ENCODE measurements around the gene UBL4A.

- TF ChIP-seq CTCF (IDR thresholded peaks at IDR 0.05) (no peak), EZH2phosphoT487 (IDR thresholded peaks at IDR 0.05; ENCODE audit: borderline replicate concordance, low read depth) (no peak), ZBTB33 (IDR thresholded peaks at IDR 0.05; ENCODE audit: borderline replicate concordance, low read depth) (no peak), GABPA (IDR thresholded peaks at IDR 0.05; ENCODE audit: low read depth) (no peak), JUND (IDR thresholded peaks at IDR 0.05) (no peak), RFX5 (IDR thresholded peaks at IDR 0.05; ENCODE audit: low read length) (no peak), POLR2AphosphoS5 (IDR thresholded peaks at IDR 0.05; ENCODE audit: low read depth, low read length) (no peak), EP300 (IDR thresholded peaks at IDR 0.05; ENCODE audit: borderline replicate concordance in 1 of 2, low read depth in 1 of 2, low read length in 1 of 2) (no peak), NRF1 (IDR thresholded peaks at IDR 0.05; ENCODE audit: low read depth, low read length) (no peak)
Measured at GRCh38 chrX:154452823-154453222, 33.6 kb downstream of the UBL4A start.
